ENCODE results near the gene DGUOK.
"Not testable (repeated sequence)": the region's sequence is repeated elsewhere in the genome, so short reads cannot be mapped to it uniquely, and the experiment has no call there.

Gene DGUOK

DNA sequence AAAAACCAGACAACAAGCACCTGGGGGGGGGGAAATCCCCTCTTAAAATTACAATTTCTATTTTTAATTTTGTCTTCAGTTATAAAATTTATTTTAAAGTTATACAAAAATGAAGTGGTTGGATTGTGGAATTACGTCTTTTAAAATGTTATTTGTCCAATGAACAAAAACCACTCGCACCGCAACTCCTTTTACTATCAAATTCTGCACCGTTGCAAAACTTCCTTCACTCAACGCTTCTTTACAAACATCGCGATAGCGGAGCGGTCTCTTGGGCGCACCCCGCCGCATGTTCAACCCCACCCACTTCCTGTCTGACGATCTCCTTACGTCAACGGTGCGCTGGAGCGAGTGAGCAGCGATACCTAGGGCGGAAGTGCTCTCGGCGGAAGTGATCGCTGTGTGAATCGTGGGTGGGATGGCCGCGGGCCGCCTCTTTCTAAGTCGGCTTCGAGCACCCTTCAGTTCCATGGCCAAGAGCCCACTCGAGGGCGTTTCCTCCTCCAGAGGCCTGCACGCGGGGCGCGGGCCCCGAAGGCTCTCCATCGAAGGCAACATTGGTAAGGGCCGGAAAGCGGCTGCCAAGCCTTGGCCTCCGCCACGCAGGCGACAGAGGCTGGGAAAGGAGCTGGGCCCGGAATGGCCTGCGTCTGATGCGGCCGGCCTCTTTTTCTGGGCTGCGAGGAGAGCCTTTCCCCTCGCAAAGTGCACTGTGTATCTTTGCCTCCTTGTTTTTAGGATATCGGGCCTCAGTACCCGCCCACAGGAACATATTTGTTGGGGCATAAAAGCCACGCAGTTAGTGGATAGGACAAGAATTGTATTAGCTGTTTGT, at the start of gene DGUOK:
TSS of gene DGUOK (plus strand) at position 388 of the 835 bp plus-strand sequence. CDS start at position 419, 31 bp downstream.
- H3K9me3 ChIP-seq (ENCODE audit: control insufficient read depth in 1 of 2, low read length in 2 of 2) = no peaks in the 10 kb centered on the region
- no peaks in the 10 kb centered on the region for H3K27me3 ChIP-seq (ENCODE audit: low read depth, low read length)
- no peaks in the 10 kb centered on the region for H3K36me3 ChIP-seq (ENCODE audit: control insufficient read depth in 1 of 2, insufficient read depth in 2 of 2, low read length in 2 of 2)
- H3K4me3 ChIP-seq (ENCODE audit: low read depth in 1 of 2, low read length in 2 of 2) = peak within 1 kb of the TSS; percentile 84
- H3K27ac ChIP-seq (ENCODE audit: low read length) = peak within 1 kb of the TSS; percentile 99
- H3K4me1 ChIP-seq (ENCODE audit: control insufficient read depth in 1 of 2, insufficient read depth in 2 of 2, low read length in 2 of 2) = peaks cover 7 to 28% of the 10 kb centered on the region in 2 donors

DNA sequence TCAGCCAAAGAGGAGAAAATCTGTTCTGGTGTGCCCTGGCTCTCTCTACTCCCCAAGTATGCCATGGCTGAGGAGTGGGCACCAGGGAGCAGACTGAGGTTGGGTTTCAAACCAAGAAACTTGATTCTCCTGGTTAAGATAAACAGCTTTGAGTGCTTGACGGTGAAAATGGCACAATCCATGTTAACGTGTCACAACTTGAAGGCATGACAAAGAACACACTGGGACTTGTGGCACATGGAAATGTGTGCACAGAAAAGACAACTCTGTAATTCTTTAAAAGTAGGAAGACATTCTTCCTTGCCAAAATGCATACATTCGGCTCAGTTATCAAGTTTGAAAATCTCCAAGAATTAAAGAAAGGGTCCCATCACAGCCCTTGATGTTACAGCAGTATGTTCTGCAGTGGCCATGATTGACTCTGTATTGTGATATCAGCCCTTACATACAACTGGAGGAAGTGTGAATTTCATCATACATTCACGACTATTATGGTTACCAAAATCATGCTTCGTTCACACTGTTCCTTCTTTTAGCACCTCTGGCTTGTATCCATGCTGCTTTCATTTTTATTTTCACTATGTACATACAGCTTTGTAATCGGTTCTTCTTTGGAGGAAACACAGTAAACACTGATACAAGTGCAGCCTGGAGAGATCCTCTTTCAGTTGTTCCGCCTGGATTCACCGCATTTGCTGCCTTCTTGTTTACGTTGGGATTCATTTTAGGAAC, 49.4 kb upstream of the DGUOK start:
- H3K27me3 ChIP-seq (ENCODE audit: low read depth, low read length) = no peaks in the 10 kb centered on the region
- no peaks in the 10 kb centered on the region for H3K36me3 ChIP-seq (ENCODE audit: control insufficient read depth in 1 of 2, insufficient read depth in 2 of 2, low read length in 2 of 2)
- H3K4me1 ChIP-seq (ENCODE audit: control insufficient read depth in 1 of 2, insufficient read depth in 2 of 2, low read length in 2 of 2) = peaks cover 0 to 4% of the 10 kb centered on the region in 2 donors
- no peaks in the 10 kb centered on the region for H3K9me3 ChIP-seq (ENCODE audit: control insufficient read depth in 1 of 2, low read length in 2 of 2)
- H3K4me3 ChIP-seq (ENCODE audit: low read depth in 1 of 2, low read length in 2 of 2) = no peak overlapping the region
- H3K27ac ChIP-seq (ENCODE audit: low read length) = no peak overlapping the region

DNA sequence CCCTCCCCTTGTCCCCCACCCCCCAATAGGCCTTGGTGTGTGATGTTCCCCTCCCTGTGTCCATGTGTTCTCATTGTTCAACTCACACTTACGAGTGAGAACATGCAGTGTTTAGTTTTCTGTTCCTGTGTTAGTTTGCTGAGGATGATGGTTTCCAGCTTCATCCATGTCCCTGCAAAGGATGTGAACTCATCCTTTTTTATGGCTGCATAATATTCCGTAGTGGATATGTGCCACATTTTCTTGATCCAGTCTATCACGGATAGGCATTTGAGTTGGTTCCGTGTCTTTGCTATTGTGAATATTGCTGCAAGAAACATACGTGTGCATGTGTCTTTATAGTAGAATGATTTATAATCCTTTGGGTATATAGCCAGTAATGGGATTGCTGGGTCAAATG, 48.7 kb upstream of the DGUOK start:
- not testable (repeated sequence) for H3K4me1 ChIP-seq (ENCODE audit: control insufficient read depth in 1 of 2, insufficient read depth in 2 of 2, low read length in 2 of 2); H3K4me3 ChIP-seq (ENCODE audit: low read depth in 1 of 2, low read length in 2 of 2); H3K27ac ChIP-seq (ENCODE audit: low read length); H3K36me3 ChIP-seq (ENCODE audit: control insufficient read depth in 1 of 2, insufficient read depth in 2 of 2, low read length in 2 of 2); H3K9me3 ChIP-seq (ENCODE audit: control insufficient read depth in 1 of 2, low read length in 2 of 2); H3K27me3 ChIP-seq (ENCODE audit: low read depth, low read length)

DNA sequence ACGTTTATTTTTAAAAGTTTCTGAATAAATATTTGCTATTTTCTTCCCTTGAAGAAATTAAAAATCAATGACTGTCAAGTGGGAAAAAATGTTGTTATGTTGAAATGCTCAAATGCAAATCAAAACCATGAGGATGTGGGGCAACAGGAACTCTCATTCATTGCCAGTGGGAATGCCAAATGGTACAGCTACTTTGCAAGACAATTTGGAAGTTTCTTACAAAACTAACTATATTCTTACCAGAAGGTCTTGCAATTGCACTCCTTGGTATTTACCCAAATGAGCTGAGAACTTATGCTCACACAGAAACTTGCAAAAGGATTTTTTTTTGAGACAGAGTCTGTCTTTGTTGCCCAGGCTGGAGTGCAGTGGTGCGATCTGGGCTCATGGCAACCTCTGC, 41.3 kb upstream of the DGUOK start:
- Histone ChIP-seq H3K4me3 (ENCODE audit: low read depth in 1 of 2, low read length in 2 of 2) (no peak overlapping the region), H3K27ac (ENCODE audit: low read length) (no peak overlapping the region), H3K36me3 (ENCODE audit: control insufficient read depth in 1 of 2, insufficient read depth in 2 of 2, low read length in 2 of 2) (no peaks in the 10 kb centered on the region), H3K27me3 (ENCODE audit: low read depth, low read length) (no peaks in the 10 kb centered on the region), H3K9me3 (ENCODE audit: control insufficient read depth in 1 of 2, low read length in 2 of 2) (no peaks in the 10 kb centered on the region), H3K4me1 (ENCODE audit: control insufficient read depth in 1 of 2, insufficient read depth in 2 of 2, low read length in 2 of 2) (peaks cover 0 to 5% of the 10 kb centered on the region in 2 donors)

DNA sequence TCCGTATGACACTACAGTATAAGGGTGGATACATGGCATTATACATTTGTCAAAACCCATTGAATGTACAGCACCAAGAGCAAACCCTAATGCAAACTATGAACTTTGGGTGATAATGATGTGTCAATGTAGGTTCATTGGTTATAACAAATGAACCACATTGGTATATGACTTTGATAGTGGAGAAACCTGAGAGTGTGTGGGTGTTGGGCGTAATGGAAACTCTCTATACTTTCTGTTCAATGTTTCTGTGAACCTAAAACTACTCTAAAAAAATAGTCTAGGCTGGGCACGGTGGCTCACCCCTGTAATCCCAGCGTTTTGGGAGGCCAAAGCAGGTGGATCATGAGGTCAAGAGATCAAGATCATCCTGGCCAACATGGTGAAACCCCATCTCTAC, 40.3 kb upstream of the DGUOK start:
- peaks cover 0 to 8% of the 10 kb centered on the region in 2 donors for H3K4me1 ChIP-seq (ENCODE audit: control insufficient read depth in 1 of 2, insufficient read depth in 2 of 2, low read length in 2 of 2)
- no peaks in the 10 kb centered on the region for H3K9me3 ChIP-seq (ENCODE audit: control insufficient read depth in 1 of 2, low read length in 2 of 2)

DNA sequence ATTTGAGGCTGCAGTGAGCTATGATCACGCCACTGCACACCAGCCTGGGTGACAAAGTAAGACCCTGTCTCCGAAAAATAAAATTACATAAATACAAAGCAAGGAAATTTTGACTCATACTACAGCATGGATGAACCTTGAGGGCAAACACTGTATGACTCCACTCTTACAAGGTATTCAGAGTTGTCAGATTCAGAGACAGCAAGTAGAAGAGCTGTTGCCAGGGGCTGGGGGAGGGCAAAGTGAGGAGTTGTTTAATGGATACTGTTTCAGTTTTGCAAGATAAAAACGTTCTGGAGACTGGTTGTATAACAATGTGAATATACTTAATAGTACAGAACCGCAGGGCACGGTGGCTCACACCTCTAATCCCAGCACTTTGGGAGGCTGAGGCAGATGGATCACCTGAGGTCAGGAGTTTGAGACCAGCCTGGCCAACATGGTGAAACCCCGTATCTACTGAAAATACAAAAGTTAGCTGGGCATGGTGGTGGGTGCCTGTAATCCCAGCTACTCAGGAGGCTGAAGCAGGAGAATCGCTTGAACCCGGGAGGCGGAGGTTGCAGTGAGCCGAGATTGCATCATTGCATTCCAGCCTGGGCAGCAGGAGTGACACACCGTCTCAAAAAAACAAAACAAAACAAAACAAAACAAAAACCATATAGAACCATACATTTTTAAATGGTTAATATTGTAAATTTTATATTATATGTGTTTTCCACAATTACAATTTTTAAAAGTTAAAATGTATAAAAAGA, 38.9 kb upstream of the DGUOK start:
- not testable (repeated sequence) for H3K4me3 ChIP-seq (ENCODE audit: low read depth in 1 of 2, low read length in 2 of 2)

More for the DNA sequence above, 40.3 kb upstream of the DGUOK start:
- H3K27ac ChIP-seq (ENCODE audit: low read length) = no peak overlapping the region
- no peaks in the 10 kb centered on the region for H3K36me3 ChIP-seq (ENCODE audit: control insufficient read depth in 1 of 2, insufficient read depth in 2 of 2, low read length in 2 of 2)
- H3K4me3 ChIP-seq (ENCODE audit: low read depth in 1 of 2, low read length in 2 of 2) = no peak overlapping the region
- no peaks in the 10 kb centered on the region for H3K27me3 ChIP-seq (ENCODE audit: low read depth, low read length)

DNA sequence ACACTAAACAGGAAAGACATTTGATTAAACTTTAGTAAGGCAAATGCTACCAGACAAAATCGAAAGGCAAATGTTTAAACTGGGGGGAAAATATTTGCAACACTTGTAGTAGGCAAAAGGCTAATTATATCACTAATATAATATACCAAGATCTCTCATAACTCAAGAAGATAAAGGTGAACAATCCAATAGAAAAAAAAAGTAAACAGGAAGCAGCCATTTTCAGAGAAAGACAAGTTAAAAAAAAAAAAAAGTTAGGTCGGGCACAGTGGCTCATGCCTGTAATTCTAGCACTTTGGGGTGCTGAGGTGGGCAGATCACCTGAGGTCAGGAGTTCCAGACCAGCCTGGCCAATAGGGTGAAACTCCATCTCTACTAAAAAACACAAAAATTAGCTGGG, 38.3 kb upstream of the DGUOK start:
- Histone ChIP-seq H3K27ac (ENCODE audit: low read length) (no peak overlapping the region), H3K9me3 (ENCODE audit: control insufficient read depth in 1 of 2, low read length in 2 of 2) (no peaks in the 10 kb centered on the region), H3K27me3 (ENCODE audit: low read depth, low read length) (no peaks in the 10 kb centered on the region), H3K4me1 (ENCODE audit: control insufficient read depth in 1 of 2, insufficient read depth in 2 of 2, low read length in 2 of 2) (peaks cover 0 to 10% of the 10 kb centered on the region in 2 donors), H3K4me3 (ENCODE audit: low read depth in 1 of 2, low read length in 2 of 2) (no peak overlapping the region), H3K36me3 (ENCODE audit: control insufficient read depth in 1 of 2, insufficient read depth in 2 of 2, low read length in 2 of 2) (peaks cover 0 to 3% of the 10 kb centered on the region in 2 donors)

More for the DNA sequence above, 38.9 kb upstream of the DGUOK start:
- H3K27ac ChIP-seq (ENCODE audit: low read length); H3K27me3 ChIP-seq (ENCODE audit: low read depth, low read length); H3K4me1 ChIP-seq (ENCODE audit: control insufficient read depth in 1 of 2, insufficient read depth in 2 of 2, low read length in 2 of 2); H3K9me3 ChIP-seq (ENCODE audit: control insufficient read depth in 1 of 2, low read length in 2 of 2); H3K36me3 ChIP-seq (ENCODE audit: control insufficient read depth in 1 of 2, insufficient read depth in 2 of 2, low read length in 2 of 2): not testable (repeated sequence)

DNA sequence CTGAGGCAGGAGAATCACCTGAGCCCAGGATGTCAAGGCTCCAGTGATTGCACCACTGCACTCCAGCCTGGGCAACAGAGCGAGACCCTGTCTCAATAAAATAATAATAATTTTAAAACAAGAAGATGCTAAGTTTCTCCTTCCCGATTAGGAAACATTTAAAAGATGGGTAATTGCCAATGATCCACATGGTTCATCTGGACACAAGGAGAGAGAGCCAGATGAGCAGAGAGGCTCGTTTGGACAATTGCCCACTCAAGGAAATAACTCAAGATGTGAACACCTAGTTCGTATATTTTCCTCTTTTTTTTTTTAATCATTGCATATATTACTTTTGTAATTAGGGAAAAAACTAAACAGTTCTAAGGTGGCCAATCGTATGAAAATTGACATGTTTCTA, 37.5 kb upstream of the DGUOK start:
- Histone ChIP-seq H3K4me3 (ENCODE audit: low read depth in 1 of 2, low read length in 2 of 2) (no peak overlapping the region), H3K4me1 (ENCODE audit: control insufficient read depth in 1 of 2, insufficient read depth in 2 of 2, low read length in 2 of 2) (peaks cover 0 to 10% of the 10 kb centered on the region in 2 donors), H3K36me3 (ENCODE audit: control insufficient read depth in 1 of 2, insufficient read depth in 2 of 2, low read length in 2 of 2) (peaks cover 0 to 3% of the 10 kb centered on the region in 2 donors), H3K27ac (ENCODE audit: low read length) (peak overlapping the region; percentile 11), H3K27me3 (ENCODE audit: low read depth, low read length) (no peaks in the 10 kb centered on the region), H3K9me3 (ENCODE audit: control insufficient read depth in 1 of 2, low read length in 2 of 2) (no peaks in the 10 kb centered on the region)

DNA sequence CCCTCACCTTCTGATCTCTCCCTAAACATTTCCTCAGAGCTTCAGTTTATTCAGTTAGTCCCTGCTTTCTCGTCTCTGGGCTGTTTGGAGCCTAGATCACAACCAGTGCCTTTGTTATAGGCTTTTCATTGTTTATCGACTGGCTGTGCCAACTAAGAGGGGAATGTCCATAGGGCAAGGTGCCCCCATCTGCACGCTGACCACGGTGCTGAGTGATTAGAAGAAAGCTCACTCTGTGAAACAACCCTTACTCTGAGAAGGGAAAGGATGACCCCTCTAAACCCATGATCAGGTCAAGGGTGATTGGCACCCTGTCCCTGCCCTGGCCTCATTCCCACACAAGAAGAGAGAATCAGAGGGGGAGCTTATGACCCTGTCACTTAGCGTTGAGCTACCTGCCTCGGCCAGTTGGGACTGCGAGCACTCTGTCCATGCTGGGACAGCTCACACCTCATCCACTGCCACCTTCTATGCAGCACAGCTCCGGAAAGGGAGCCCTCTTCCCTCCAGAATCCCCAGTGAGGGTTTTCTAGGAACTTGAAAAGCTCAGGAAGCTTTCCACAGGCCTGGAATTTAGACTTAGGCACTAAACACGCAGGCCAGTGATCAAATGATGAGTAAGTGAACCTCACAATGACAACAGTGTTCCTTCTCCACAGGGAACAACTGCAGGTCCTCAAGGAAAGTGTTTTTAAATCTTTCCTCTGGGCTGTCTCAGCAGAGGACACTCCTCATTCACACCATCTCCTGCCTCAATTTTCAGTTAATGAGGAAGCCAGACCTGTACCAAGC, 36.2 kb upstream of the DGUOK start:
- peak overlapping the region; percentile 50 for H3K27ac ChIP-seq (ENCODE audit: low read length)
- H3K36me3 ChIP-seq (ENCODE audit: control insufficient read depth in 1 of 2, insufficient read depth in 2 of 2, low read length in 2 of 2) = peaks cover 0 to 3% of the 10 kb centered on the region in 2 donors
- no peaks in the 10 kb centered on the region for H3K27me3 ChIP-seq (ENCODE audit: low read depth, low read length)
- peaks cover 0 to 10% of the 10 kb centered on the region in 2 donors for H3K4me1 ChIP-seq (ENCODE audit: control insufficient read depth in 1 of 2, insufficient read depth in 2 of 2, low read length in 2 of 2)
- no peak overlapping the region for H3K4me3 ChIP-seq (ENCODE audit: low read depth in 1 of 2, low read length in 2 of 2)
- H3K9me3 ChIP-seq (ENCODE audit: control insufficient read depth in 1 of 2, low read length in 2 of 2) = no peaks in the 10 kb centered on the region

DNA sequence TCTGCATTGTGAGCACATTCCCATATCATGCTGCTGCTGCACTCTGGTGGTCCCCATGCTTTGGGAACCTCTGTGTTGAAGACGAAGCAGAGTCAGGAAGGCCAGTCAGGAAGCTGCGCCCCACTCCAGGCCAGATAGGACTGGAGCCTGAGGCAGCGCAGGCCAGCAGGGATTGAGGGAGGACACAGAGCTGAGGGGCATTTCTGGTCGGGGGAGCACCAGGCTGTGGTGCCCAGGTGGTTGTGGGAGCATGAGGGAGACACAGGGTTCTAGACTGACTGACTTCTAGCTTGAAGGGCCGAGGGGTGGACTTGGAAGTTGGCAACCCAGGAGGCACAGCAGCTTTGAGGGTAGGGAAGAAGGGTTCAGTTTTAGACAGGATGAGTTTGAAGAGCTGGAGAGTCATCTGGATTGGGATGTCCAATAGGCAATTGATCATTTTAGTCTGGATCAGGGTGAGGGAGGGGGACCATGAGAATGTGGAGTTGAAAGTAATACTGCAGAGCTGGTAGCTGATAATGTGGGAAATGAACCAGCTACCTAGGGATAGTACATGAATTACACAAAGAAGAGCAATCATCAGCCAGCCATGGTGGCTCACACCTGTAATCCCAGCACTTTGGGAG, 35.3 kb upstream of the DGUOK start:
- Histone ChIP-seq H3K4me1 (ENCODE audit: control insufficient read depth in 1 of 2, insufficient read depth in 2 of 2, low read length in 2 of 2) (peaks cover 0 to 10% of the 10 kb centered on the region in 2 donors), H3K4me3 (ENCODE audit: low read depth in 1 of 2, low read length in 2 of 2) (no peak overlapping the region), H3K9me3 (ENCODE audit: control insufficient read depth in 1 of 2, low read length in 2 of 2) (no peaks in the 10 kb centered on the region), H3K36me3 (ENCODE audit: control insufficient read depth in 1 of 2, insufficient read depth in 2 of 2, low read length in 2 of 2) (peaks cover 3 to 5% of the 10 kb centered on the region in 2 donors), H3K27ac (ENCODE audit: low read length) (peak overlapping the region; percentile 70), H3K27me3 (ENCODE audit: low read depth, low read length) (no peaks in the 10 kb centered on the region)
